Activated CD4-positive, alpha-beta T cell treated with anti-CD3 and anti-CD28 coated beads for 36 hours (primary cell): Measurements from ENCODE around the gene SCD. TPM values are rescaled to one million over a fixed set of nuclear protein-coding genes. Genes with fewer than 3 reads are reported as not detected.
"Not testable (repeated sequence)": the region's sequence is repeated elsewhere in the genome, so short reads cannot be mapped to it uniquely, and the experiment has no call there.

ENCODE experiments used
- ATAC-seq: fragments of 200-7000 bp; cut with Tn5 transposase; one replicate; pipeline ENCODE4 v1.10.0; 2021; ENCODE audit warnings: mild to moderate bottlenecking, moderate library complexity
- CTCF ChIA-PET: fragments of 350-600 bp; sonication (Branson Sonifier 250); formaldehyde crosslinking; loops from one replicate; lab custom pipeline; 2021; ENCODE audit warnings: antibody characterized with exemption; lab: Charles Lee
- POLR2A ChIA-PET: fragments of 350-600 bp; sonication (Branson Sonifier 250); formaldehyde crosslinking; loops from one replicate; lab custom pipeline; 2021; ENCODE audit warnings: antibody characterized with exemption, inconsistent platforms; lab: Charles Lee
- DNase-seq: peaks from one replicate; pipeline ENCODE4 v3.0.0-alpha.2; 2020
- H3K27ac Mint-ChIP-seq: one replicate; pipeline ENCODE4 v1.8.0; 2021; ENCODE audit warnings: mixed read lengths
- H3K27me3 Mint-ChIP-seq: one replicate; pipeline ENCODE4 v1.8.0; 2021; ENCODE audit warnings: mixed read lengths
- H3K36me3 Mint-ChIP-seq: one replicate; pipeline ENCODE4 v1.8.0; 2021; ENCODE audit warnings: low read depth, mixed read lengths
- H3K4me1 Mint-ChIP-seq: one replicate; pipeline ENCODE4 v1.8.0; 2021; ENCODE audit warnings: mixed read lengths
- H3K4me3 Mint-ChIP-seq: one replicate; pipeline ENCODE4 v1.8.0; 2021; ENCODE audit warnings: mild to moderate bottlenecking, moderate library complexity, mixed read lengths
- H3K9me3 Mint-ChIP-seq: one replicate; pipeline ENCODE4 v1.8.0; 2021; ENCODE audit warnings: low read depth, mixed read lengths
- intact Hi-C, 2 experiments: fragments of 100-400 bp; cut with DNase I in 1 of 2; cut with micrococcal nuclease in 1 of 2; formaldehyde crosslinking; loops; one replicate each; pipeline versions ENCODE4 v1.14.2 to v1.15.1; 2022 to 2024; cut with DNase I, micrococcal nuclease
- total RNA-seq, 2 experiments: library from RNA; stranded (reverse); gene quantifications; one replicate each; pipeline ENCODE4 v1.2.3, GENCODE V29; 2021

SCD gene
- total RNA-seq: 100 to 1,000 TPM; 203 to 206 TPM

DNA sequence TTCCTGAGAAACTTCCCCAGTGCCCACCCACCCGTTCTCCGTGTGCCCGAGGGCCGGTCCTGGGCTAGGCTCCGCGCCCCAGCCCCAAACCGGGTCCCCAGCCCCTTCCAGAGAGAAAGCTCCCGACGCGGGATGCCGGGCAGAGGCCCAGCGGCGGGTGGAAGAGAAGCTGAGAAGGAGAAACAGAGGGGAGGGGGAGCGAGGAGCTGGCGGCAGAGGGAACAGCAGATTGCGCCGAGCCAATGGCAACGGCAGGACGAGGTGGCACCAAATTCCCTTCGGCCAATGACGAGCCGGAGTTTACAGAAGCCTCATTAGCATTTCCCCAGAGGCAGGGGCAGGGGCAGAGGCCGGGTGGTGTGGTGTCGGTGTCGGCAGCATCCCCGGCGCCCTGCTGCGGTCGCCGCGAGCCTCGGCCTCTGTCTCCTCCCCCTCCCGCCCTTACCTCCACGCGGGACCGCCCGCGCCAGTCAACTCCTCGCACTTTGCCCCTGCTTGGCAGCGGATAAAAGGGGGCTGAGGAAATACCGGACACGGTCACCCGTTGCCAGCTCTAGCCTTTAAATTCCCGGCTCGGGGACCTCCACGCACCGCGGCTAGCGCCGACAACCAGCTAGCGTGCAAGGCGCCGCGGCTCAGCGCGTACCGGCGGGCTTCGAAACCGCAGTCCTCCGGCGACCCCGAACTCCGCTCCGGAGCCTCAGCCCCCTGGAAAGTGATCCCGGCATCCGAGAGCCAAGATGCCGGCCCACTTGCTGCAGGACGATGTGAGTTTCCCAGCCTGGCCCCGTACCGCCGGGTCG is at the start of gene SCD:
Gene SCD, plus strand, starts transcription at position 469 of the 803 bp plus-strand sequence. Its CDS starts 272 bp downstream, at position 741.
- peaks cover 44% of the 10 kb centered on the region for H3K4me1 Mint-ChIP-seq
- ATAC-seq (peak; percentile 92), DNase-seq (peak; percentile 94)
- no peaks in the 10 kb centered on the region for H3K9me3 Mint-ChIP-seq
- no peaks in the 10 kb centered on the region for H3K27me3 Mint-ChIP-seq
- H3K27ac Mint-ChIP-seq: peak within 1 kb of the TSS; percentile 91
- H3K4me3 Mint-ChIP-seq: peak within 1 kb of the TSS; percentile 88
- ChIA-PET POLR2A (interaction anchor here (0.6 to 2.8 kb wide), 5 partner anchors 24 to 915 kb away, joined by 4 to 32 read pairs (median 5); partner anchors contain the start of gene HIF1AN), CTCF (interaction anchor here (0.6 to 21.1 kb wide), 15 partner anchors 9 to 194 kb away, joined by 3 to 236 read pairs (median 3); no protein-coding TSS in a partner anchor)
- peaks cover 49% of the 10 kb centered on the region for H3K36me3 Mint-ChIP-seq
- intact Hi-C loops: loop anchor here (1.0 to 5.0 kb wide), 11 partner anchors 26 to 650 kb away; partner anchors contain the start of genes BLOC1S2 (in 2 of the 2), ERLIN1 (in 2 of the 2), CWF19L1 (in 1 of the 2) and LZTS2 (in 1 of the 2)

DNA sequence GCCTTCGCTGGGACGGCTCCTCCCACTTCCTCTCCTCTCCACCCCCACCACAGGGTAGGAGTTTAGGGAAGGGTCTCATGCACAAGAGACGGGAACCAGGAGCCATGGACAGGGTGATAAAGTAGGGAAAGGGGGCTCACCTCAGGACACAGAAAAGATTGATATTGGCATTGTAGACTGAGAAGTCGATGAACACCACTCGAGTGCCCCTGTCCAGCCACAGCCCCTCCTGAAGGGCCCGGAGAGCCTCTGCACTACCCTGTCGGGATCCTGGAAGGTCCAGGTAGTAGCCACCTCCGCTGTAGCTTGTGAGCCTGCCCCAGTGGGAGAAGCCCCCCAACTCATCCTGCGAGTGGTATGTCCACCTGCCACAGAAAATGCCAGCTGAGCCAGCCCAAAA is 49.8 kb upstream of the SCD start:
- DNase-seq: no peak
- POLR2A ChIA-PET: no interaction called here
- peaks cover 30% of the 10 kb centered on the region for H3K27me3 Mint-ChIP-seq
- H3K36me3 Mint-ChIP-seq: no peaks in the 10 kb centered on the region
- H3K9me3 Mint-ChIP-seq: no peaks in the 10 kb centered on the region
- CTCF ChIA-PET: interaction anchor here (0.7 kb wide), 1 partner anchor 125 kb away, joined by 3 read pairs; no protein-coding TSS in a partner anchor
- intact Hi-C loops: no loop called here
- H3K4me1 Mint-ChIP-seq: no peaks in the 10 kb centered on the region
- no peak overlapping the region for H3K27ac Mint-ChIP-seq
- no peak for ATAC-seq
- H3K4me3 Mint-ChIP-seq: no peak overlapping the region

GRCh38 chr10:100301123-100301522 is 45.9 kb upstream of the SCD start:
- POLR2A ChIA-PET, ATAC-seq, H3K4me3 Mint-ChIP-seq, intact Hi-C loops, DNase-seq, CTCF ChIA-PET, H3K9me3 Mint-ChIP-seq, H3K36me3 Mint-ChIP-seq, H3K27ac Mint-ChIP-seq, H3K4me1 Mint-ChIP-seq: not testable (repeated sequence)
- peaks cover 38% of the 10 kb centered on the region for H3K27me3 Mint-ChIP-seq

- H3K4me3 Mint-ChIP-seq: no peak overlapping the region
- intact Hi-C loops: loop anchor here in 1 of 2 experiments (1.0 kb wide), 1 partner anchor 129 kb away; no protein-coding TSS in a partner anchor
- no peaks in the 10 kb centered on the region for H3K9me3 Mint-ChIP-seq
- POLR2A ChIA-PET: no interaction called here
- peaks cover 41% of the 10 kb centered on the region for H3K27me3 Mint-ChIP-seq
- ATAC-seq (no peak), DNase-seq (no peak)
- CTCF ChIA-PET: interaction anchor here (0.6 to 1.6 kb wide), 7 partner anchors 19 to 205 kb away, joined by 3 to 6 read pairs (median 3); no protein-coding TSS in a partner anchor
- no peaks in the 10 kb centered on the region for H3K36me3 Mint-ChIP-seq
- no peaks in the 10 kb centered on the region for H3K4me1 Mint-ChIP-seq
- H3K27ac Mint-ChIP-seq: no peak overlapping the region
Measured at GRCh38 chr10:100303724-100304319, 43.2 kb upstream of the SCD start.

DNA sequence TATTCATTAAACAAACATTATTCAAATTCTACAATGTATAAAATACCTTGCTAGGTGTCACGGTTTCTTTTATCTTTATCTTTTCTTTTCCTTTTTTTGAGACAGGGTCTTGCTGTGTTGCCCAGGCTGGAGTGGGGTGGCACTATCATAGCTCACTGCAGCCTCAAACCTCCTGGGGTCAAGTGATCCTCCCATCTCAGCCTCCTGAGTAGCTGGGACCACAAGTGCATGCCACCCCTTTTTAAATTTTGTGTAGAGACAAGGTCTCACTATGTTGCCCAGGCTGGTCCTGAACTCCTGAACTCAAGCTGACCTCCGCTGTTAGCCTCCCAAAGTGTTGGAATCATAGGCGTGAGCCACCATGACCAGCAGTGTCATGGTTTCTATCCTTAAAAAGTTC is 42.6 kb upstream of the SCD start:
- no peak for DNase-seq
- ATAC-seq: no peak
- H3K27me3 Mint-ChIP-seq: peaks cover 39% of the 10 kb centered on the region
- intact Hi-C loops: no loop called here
- ChIA-PET CTCF (interaction anchor here (0.6 to 1.4 kb wide), 4 partner anchors 111 to 178 kb away, joined by 3 to 5 read pairs (median 4); no protein-coding TSS in a partner anchor), POLR2A (no interaction called here)
- no peaks in the 10 kb centered on the region for H3K36me3 Mint-ChIP-seq
- H3K9me3 Mint-ChIP-seq: no peaks in the 10 kb centered on the region
- H3K4me1 Mint-ChIP-seq: no peaks in the 10 kb centered on the region
- no peak overlapping the region for H3K27ac Mint-ChIP-seq
- H3K4me3 Mint-ChIP-seq: no peak overlapping the region

GRCh38 chr10:100306861-100307260 is 40.2 kb upstream of the SCD start:
- intact Hi-C loops: no loop called here
- no peaks in the 10 kb centered on the region for H3K36me3 Mint-ChIP-seq
- POLR2A ChIA-PET: no interaction called here

GRCh38 chr10:100307684-100308083 is 39.3 kb upstream of the SCD start:
- no peak overlapping the region for H3K4me3 Mint-ChIP-seq
- POLR2A ChIA-PET: no interaction called here
- CTCF ChIA-PET: no interaction called here

More at GRCh38 chr10:100306861-100307260, 40.2 kb upstream of the SCD start:
- Mint-ChIP-seq H3K27me3 (peaks cover 40% of the 10 kb centered on the region), H3K27ac (no peak overlapping the region), H3K4me3 (no peak overlapping the region), H3K4me1 (no peaks in the 10 kb centered on the region), H3K9me3 (no peaks in the 10 kb centered on the region)
- CTCF ChIA-PET: no interaction called here
- no peak for ATAC-seq
- no peak for DNase-seq

GRCh38 chr10:100311298-100311697 is 35.7 kb upstream of the SCD start:
- intact Hi-C loops: no loop called here
- Mint-ChIP-seq H3K4me3 (no peak overlapping the region), H3K4me1 (no peaks in the 10 kb centered on the region), H3K27ac (no peak overlapping the region), H3K36me3 (no peaks in the 10 kb centered on the region), H3K27me3 (peaks cover 39% of the 10 kb centered on the region), H3K9me3 (no peaks in the 10 kb centered on the region)
- DNase-seq: no peak
- POLR2A ChIA-PET: no interaction called here
- ATAC-seq: no peak
- CTCF ChIA-PET: interaction anchor here (0.6 to 1.4 kb wide), 5 partner anchors 17 to 208 kb away, joined by 3 to 4 read pairs (median 3); no protein-coding TSS in a partner anchor

More at GRCh38 chr10:100307684-100308083, 39.3 kb upstream of the SCD start:
- ATAC-seq (no peak), DNase-seq (no peak)
- Mint-ChIP-seq H3K27ac (no peak overlapping the region), H3K9me3 (no peaks in the 10 kb centered on the region), H3K36me3 (no peaks in the 10 kb centered on the region), H3K27me3 (peaks cover 45% of the 10 kb centered on the region), H3K4me1 (no peaks in the 10 kb centered on the region)
- intact Hi-C loops: no loop called here

DNA sequence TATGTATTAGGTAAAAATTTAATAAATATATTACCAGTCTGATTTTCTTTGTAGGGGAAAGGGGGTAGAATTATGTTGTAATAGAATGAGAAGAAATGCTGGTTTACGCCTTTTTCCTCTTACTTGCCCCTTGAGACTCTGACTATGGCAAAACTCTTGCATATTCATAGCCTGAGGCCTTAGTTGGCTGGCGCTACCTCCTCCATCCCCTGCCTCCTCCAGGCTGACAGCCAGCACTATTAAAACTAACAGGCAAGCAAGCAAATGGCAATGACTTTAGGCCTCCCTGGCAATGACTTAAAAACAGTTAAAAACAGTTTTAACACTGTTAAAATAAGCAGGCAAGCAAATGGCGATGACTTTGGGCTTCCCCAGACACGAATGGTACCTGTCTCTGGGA is 31.4 kb upstream of the SCD start:
- Mint-ChIP-seq H3K4me3 (no peak overlapping the region), H3K27me3 (peaks cover 32% of the 10 kb centered on the region), H3K9me3 (no peaks in the 10 kb centered on the region), H3K36me3 (no peaks in the 10 kb centered on the region), H3K27ac (no peak overlapping the region), H3K4me1 (no peaks in the 10 kb centered on the region)
- DNase-seq (no peak), ATAC-seq (no peak)
- ChIA-PET CTCF (no interaction called here), POLR2A (no interaction called here)
- intact Hi-C loops: no loop called here

- H3K9me3 Mint-ChIP-seq: no peaks in the 10 kb centered on the region
- DNase-seq (no peak), ATAC-seq (no peak)
- peaks cover 21% of the 10 kb centered on the region for H3K27me3 Mint-ChIP-seq
- intact Hi-C loops: no loop called here
- H3K4me3 Mint-ChIP-seq: no peak overlapping the region
- no peaks in the 10 kb centered on the region for H3K4me1 Mint-ChIP-seq
- ChIA-PET CTCF (interaction anchor here (0.6 to 0.9 kb wide), 2 partner anchors 115 to 1805 kb away, joined by 3 to 4 read pairs; no protein-coding TSS in a partner anchor), POLR2A (no interaction called here)
- no peaks in the 10 kb centered on the region for H3K36me3 Mint-ChIP-seq
- no peak overlapping the region for H3K27ac Mint-ChIP-seq
Measured at GRCh38 chr10:100318207-100318606, 28.8 kb upstream of the SCD start.

- CTCF ChIA-PET: no interaction called here
- POLR2A ChIA-PET: interaction anchor here (0.7 kb wide), 1 partner anchor 53 kb away, joined by 4 read pairs; no protein-coding TSS in a partner anchor
- Mint-ChIP-seq H3K27ac (no peak overlapping the region), H3K36me3 (no peaks in the 10 kb centered on the region), H3K4me1 (no peaks in the 10 kb centered on the region), H3K27me3 (peaks cover 12% of the 10 kb centered on the region), H3K9me3 (no peaks in the 10 kb centered on the region), H3K4me3 (no peak overlapping the region)
- no peak for ATAC-seq
- intact Hi-C loops: no loop called here
- no peak for DNase-seq
Measured at GRCh38 chr10:100319707-100320402, 27.2 kb upstream of the SCD start.
